Activated CD8-positive, alpha-beta memory T cell treated with anti-CD3 and anti-CD28 coated beads for 48 hours (primary cell): Measurements from ENCODE around the gene IPO4.
"Not testable (repeated sequence)": the region's sequence is repeated elsewhere in the genome, so short reads cannot be mapped to it uniquely, and the experiment has no call there.

ENCODE experiments used
- DNase-seq, 3 experiments: peaks; one replicate each; pipeline ENCODE4 v3.0.0-alpha.2; 2020; ENCODE audit warnings: low read depth in 2 of 3, low spot score in 2 of 3

The IPO4 gene

GRCh38 chr14:24188251-24189058 lies at the start of gene IPO4:
TSS of gene IPO4 (minus strand) at chr14:24188816. CDS start at chr14:24188787, 29 bp downstream.
- peak; percentile 71 to 90 (median 86) for DNase-seq

- DNase-seq, result no peak
Measured at GRCh38 chr14:24238123-24238522, 49.5 kb upstream of the IPO4 start.

- DNase-seq, result no peak
Measured at GRCh38 chr14:24237463-24237955, 48.9 kb upstream of the IPO4 start.

GRCh38 chr14:24236689-24237462 lies 48.3 kb upstream of the IPO4 start:
- no peak for DNase-seq

GRCh38 chr14:24235804-24236688 lies 47.4 kb upstream of the IPO4 start:
- DNase-seq, result no peak

- no peak for DNase-seq
Measured at GRCh38 chr14:24234095-24235005, 45.7 kb upstream of the IPO4 start.

- DNase-seq, result no peak
Measured at GRCh38 chr14:24233538-24233866, 44.9 kb upstream of the IPO4 start.

GRCh38 chr14:24232645-24233537 lies 44.3 kb upstream of the IPO4 start, which contains the start of gene GMPR2:
TSS of gene GMPR2 (plus strand) at chr14:24232929. CDS start at chr14:24233254, 325 bp downstream.
- no peak for DNase-seq

- DNase-seq, result peak; percentile 76 to 82 (median 78)
Measured at GRCh38 chr14:24232121-24232644, 43.6 kb upstream of the IPO4 start, which contains the start of gene NEDD8. TSS of gene NEDD8 (minus strand) at chr14:24232367. CDS start at chr14:24232267, 100 bp downstream.

GRCh38 chr14:24231263-24232120 lies 42.9 kb upstream of the IPO4 start:
- no peak for DNase-seq

- no peak for DNase-seq
Measured at GRCh38 chr14:24228902-24229301, 40.3 kb upstream of the IPO4 start.

- DNase-seq, result no peak
Measured at GRCh38 chr14:24226473-24226872, 37.9 kb upstream of the IPO4 start.

GRCh38 chr14:24224618-24225071 lies 36.0 kb upstream of the IPO4 start:
- DNase-seq, result no peak

- not testable (repeated sequence) for DNase-seq
Measured at GRCh38 chr14:24222987-24223386, 34.4 kb upstream of the IPO4 start.

- no peak for DNase-seq
Measured at GRCh38 chr14:24219521-24219920, 30.9 kb upstream of the IPO4 start.

- no peak for DNase-seq
Measured at GRCh38 chr14:24219080-24219479, 30.5 kb upstream of the IPO4 start.

GRCh38 chr14:24216876-24217275 lies 28.3 kb upstream of the IPO4 start:
- not testable (repeated sequence) for DNase-seq

GRCh38 chr14:24216345-24216699 lies 27.7 kb upstream of the IPO4 start:
- no peak for DNase-seq
